Measurements from ENCODE around the gene DARS1. TPM values are rescaled to one million over a fixed set of nuclear protein-coding genes. Genes with fewer than 3 reads are reported as not detected.

The DARS1 gene
- total RNA-seq, 2 donors from 2014 or later, result 138 to 180 TPM

DNA sequence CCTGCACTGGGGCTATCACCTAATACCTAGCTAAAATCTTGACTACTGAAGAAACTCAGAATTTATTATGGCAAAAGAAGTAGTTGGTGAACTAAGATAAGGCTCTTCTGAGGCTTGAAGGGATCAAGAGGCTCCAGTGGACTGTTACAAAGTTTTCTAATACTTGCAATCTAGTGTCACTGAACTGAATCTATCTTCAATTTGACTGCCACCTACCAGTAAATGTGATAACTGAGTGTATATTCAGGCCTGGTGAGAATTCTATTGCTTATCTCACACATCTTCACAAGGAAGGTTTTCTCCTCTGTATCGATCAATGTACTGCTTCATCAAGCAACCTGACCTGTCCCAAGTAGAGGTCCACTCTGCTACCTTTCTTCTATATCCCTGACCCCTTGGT is 40.8 kb downstream of the DARS1 start:
- no peaks in the 10 kb centered on the region for H3K9me3 Mint-ChIP-seq
- no peak overlapping the region for H3K27ac Mint-ChIP-seq
- no peak for DNase-seq (ENCODE audit: low spot score in 2 of 2)
- H3K36me3 Mint-ChIP-seq, result peaks cover 19 to 66% of the 10 kb centered on the region in 2 donors
- ATAC-seq, result no peak

DNA sequence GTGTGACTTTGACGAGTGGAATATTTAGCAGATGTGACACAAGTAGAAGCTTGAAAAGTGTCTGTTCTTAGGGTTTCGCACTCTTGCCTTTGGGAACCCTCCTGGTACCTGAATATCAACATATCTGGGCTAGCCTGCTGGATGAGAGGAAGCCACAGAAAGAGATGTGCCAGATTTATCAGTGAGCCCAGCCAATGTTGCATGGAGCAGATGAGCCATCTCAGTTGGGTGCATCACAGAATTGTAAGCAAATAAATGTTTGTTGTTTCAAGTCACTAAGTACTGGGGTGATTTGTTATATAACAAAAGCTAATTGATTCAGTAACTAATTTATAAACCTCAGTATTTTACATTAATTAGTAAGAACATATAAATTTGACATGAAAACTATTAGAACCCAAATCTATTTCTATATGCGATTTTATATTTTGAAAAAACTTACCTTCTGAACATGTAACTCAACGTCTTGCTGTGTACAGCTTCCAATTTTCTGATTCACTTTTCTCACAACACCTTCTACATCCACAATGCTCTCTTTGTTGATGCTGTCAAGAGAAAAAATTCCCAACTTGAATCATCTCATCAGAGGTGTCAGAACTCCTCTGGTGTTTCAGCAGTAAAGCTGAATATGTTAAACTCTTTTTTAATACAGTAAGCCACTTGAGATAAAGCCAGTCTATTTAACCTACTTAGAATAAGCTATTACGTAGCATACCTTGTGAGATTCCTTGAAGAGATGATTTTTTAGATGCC is 42.3 kb downstream of the DARS1 start:
- no peak for ATAC-seq
- peaks cover 30 to 74% of the 10 kb centered on the region in 2 donors for H3K36me3 Mint-ChIP-seq
- DNase-seq (ENCODE audit: low spot score in 2 of 2), result no peak
- no peak overlapping the region for H3K27ac Mint-ChIP-seq
- H3K9me3 Mint-ChIP-seq, result peaks cover 0 to 2% of the 10 kb centered on the region in 2 donors

DNA sequence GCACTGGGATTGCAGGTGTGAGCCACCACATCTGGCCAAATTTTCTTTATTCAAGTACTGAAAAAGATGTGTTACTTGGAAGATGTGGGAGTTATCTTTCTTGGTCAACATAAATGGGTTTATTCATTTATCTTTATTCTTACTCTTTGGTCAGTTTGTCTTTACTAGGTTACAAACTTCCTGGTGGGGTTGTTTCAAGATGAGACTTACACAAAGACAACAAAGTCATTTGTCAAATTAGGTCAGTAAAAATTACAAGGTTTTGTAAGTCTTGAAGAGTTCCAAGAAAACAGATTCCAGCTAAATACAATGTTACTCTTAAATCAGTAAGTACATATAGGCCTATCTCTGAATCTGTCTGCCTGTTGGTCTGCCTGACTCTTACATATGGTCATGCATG is 48.9 kb downstream of the DARS1 start:
- H3K36me3 Mint-ChIP-seq, result peaks cover 25 to 49% of the 10 kb centered on the region in 2 donors
- ATAC-seq (no peak), DNase-seq (ENCODE audit: low spot score in 2 of 2) (no peak)
- H3K27ac Mint-ChIP-seq, result peak overlapping the region in 1 of 2 donors; percentile 14
- H3K9me3 Mint-ChIP-seq, result peaks cover 0 to 4% of the 10 kb centered on the region in 2 donors

DNA sequence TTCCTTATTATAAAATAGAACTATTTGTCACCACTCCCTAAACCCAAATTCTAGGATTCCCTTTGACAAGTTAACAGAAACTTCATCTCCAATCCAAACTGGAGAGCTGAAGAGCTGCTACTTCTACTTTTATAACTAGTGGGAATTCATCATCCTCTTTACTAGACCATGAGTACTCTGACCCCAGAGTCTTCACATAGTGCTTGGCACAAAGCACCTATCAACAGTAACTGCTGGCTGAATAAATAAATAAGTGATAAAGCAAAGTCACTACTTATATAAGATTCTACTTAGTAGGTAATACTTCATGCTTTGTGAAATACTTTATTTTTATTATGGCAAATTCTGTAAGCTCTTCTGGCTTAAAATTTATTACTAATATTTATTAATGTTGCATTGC is 49.5 kb downstream of the DARS1 start:
- ATAC-seq, result no peak
- DNase-seq (ENCODE audit: low spot score in 2 of 2), result no peak
- Mint-ChIP-seq H3K27ac (no peak overlapping the region), H3K36me3 (peaks cover 26 to 52% of the 10 kb centered on the region in 2 donors), H3K9me3 (peaks cover 0 to 4% of the 10 kb centered on the region in 2 donors)

DNA sequence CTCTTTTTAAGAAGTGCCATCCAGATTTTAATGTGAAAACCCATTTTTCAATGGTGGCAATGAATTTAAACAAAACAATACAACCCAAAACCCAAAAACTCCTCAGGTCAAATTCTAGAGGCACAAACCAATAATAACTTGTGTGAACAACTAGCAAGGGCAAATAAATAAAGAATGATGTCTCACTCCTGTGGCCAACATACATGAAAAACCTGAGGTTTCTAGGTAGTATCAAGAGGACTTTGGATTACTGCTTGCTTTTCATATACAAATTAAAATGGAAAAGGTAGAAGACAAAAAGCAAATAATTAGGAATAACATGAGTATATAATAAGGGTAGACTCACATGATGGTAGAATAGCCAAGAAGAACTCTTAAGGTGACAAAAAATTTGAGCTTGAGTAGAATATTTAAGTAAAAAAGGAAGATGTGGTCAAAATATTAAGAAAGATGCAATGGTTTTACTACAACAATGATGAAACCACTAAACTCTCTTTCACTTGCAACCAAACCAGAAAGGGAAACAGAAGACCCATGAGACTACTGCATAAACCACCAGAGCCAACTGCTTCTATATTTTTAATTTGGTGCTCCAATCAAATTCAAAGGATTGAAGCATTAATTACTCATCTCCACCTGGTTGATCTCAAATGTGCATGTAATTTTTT is 53.5 kb downstream of the DARS1 start:
- Mint-ChIP-seq H3K36me3 (peaks cover 4 to 27% of the 10 kb centered on the region in 2 donors), H3K9me3 (no peaks in the 10 kb centered on the region), H3K27ac (no peak overlapping the region)
- DNase-seq (ENCODE audit: low spot score in 2 of 2) (no peak), ATAC-seq (peak in 1 of 2 donors; percentile 47)

DNA sequence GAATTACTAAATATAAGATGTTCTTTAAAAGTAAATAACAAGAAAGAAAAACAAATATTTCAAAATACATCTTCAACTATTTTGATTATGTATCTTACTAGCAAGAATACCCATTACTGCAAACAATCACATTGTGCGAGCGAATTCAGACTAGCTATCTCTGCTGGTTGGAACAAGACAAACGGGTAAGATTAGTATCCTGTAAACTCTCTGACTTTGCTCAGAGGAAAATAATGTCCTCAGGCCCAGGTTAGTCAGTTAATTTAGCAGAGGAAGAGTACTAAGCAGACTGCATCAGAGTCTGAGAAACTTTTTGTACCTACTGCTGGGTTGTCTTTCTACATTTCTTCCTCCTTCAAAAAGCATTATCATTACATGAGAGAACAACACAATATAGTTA is 58.8 kb downstream of the DARS1 start:
- Mint-ChIP-seq H3K36me3 (peaks cover 4 to 29% of the 10 kb centered on the region in 2 donors), H3K9me3 (no peaks in the 10 kb centered on the region), H3K27ac (no peak overlapping the region)
- DNase-seq (ENCODE audit: low spot score in 2 of 2), result no peak
- ATAC-seq, result no peak

DNA sequence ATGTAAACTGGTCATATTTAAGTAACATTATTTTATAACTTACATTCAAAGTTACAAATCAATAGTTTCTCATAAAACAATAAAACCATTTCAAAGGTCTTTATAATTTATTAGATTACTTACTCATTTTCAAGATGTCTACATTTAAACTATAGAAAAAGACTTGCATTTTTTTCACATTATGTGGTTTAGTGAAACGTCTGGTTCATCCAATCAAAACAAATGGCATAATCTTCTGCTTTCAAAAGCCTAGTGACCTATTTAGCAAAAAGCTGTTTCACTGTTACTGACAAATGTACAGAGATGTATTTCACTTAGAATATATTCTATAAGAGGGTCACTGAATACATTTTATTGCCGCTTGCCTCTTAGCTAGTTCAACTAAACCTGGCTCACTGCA is 59.9 kb downstream of the DARS1 start:
- Mint-ChIP-seq H3K9me3 (no peaks in the 10 kb centered on the region), H3K36me3 (peaks cover 0 to 19% of the 10 kb centered on the region in 2 donors), H3K27ac (no peak overlapping the region)
- ATAC-seq, result no peak
- DNase-seq (ENCODE audit: low spot score in 2 of 2), result no peak

DNA sequence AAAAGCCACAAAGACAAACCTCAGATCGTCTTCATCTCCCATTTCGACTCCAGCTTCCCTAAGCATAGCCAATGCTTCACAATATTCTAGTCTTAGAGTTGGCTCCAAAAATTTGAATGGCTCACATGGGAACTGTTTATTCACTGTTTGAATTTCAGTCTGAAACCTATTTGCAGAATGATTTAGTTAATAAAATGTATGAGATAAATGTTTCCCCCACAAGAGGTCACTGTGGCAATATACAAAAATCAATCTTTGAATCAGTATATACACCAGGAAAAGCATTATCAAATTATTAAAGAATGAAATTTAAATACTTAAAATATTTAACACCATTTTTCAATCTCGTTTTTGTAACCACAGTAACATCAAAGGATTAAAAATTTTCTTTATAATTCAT is 69.2 kb downstream of the DARS1 start:
- peak in 1 of 2 donors; percentile 30 for ATAC-seq
- Mint-ChIP-seq H3K9me3 (no peaks in the 10 kb centered on the region), H3K27ac (no peak overlapping the region), H3K36me3 (peaks cover 0 to 15% of the 10 kb centered on the region in 2 donors)
- DNase-seq (ENCODE audit: low spot score in 2 of 2), result no peak

DNA sequence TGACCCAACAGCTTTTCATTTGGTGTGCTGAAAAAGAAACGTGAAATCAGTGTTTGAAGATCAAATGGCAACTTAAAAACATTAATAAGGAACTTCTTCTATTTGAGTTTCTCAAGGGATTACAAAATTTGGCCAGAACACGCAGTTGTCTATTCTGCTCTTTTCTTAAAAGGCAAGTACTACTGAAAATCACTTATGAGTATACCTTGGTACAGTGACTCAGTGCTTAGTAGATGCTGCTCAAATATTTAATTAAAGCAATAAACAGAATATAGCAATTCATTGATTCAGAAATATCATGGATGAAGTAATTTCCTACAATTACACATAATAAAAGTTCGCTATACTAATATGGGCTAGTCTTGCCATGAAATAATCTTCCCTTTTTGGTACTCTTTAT is 70.9 kb downstream of the DARS1 start:
- no peaks in the 10 kb centered on the region for H3K9me3 Mint-ChIP-seq
- H3K27ac Mint-ChIP-seq, result no peak overlapping the region
- no peak for DNase-seq (ENCODE audit: low spot score in 2 of 2)
- H3K36me3 Mint-ChIP-seq, result peaks cover 0 to 29% of the 10 kb centered on the region in 2 donors
- no peak for ATAC-seq

DNA sequence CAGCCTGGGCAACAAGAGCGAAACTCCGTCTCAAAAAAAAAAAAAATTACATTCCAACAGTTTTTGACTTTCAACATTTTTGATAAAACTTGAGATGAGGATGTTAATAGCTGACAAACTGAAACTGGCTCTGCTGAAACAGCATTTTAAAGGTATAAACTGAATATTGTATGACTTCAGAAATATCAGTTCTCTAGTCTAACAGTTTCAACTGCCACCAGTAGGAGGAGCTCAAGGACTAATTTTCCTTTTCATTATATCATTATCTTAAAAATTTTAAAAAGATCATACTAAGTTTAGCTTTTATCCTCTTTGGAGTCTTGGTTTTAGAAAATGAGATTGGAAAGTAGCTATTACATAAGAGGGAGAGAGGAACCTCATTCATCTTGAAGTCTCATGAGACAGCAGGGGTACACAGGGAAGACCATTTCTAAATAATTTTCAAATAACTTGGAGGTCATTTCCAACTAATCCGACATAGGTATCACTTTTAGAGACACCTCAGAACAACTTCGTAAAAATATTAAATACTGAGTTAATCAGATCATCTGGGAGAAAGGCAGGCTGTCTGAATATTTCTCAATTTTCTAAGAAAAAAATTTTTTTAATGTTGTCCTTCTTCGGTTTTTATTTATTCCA is 71.6 kb downstream of the DARS1 start:
- peaks cover 0 to 30% of the 10 kb centered on the region in 2 donors for H3K36me3 Mint-ChIP-seq
- peak; percentile 38 to 40 for ATAC-seq
- peak in 1 of 2 donors; percentile 61 for DNase-seq (ENCODE audit: low spot score in 2 of 2)

DNA sequence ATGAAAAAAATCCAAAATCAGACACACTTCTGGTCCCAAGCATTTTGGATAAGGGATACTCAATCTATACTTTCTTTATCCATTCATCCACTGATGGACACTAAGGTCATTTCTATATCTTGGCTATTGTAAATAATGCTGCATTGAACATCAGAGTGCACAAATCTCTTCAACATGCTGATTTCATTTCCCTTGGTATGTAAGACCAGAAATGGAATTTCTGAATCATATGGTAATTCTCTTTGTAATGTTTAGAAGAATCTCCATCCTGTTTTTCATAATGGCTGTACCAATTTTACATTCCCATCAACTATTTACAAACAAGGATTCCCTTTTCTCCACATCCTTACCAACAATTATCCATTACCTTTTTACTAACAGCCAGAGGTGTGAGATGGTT is 75.5 kb downstream of the DARS1 start:
- no peak overlapping the region for H3K27ac Mint-ChIP-seq
- DNase-seq (ENCODE audit: low spot score in 2 of 2), result no peak
- no peak for ATAC-seq
- H3K9me3 Mint-ChIP-seq, result no peaks in the 10 kb centered on the region
- peaks cover 0 to 34% of the 10 kb centered on the region in 2 donors for H3K36me3 Mint-ChIP-seq

More for the DNA sequence above, 71.6 kb downstream of the DARS1 start:
- Mint-ChIP-seq H3K27ac (no peak overlapping the region), H3K9me3 (no peaks in the 10 kb centered on the region)

DNA sequence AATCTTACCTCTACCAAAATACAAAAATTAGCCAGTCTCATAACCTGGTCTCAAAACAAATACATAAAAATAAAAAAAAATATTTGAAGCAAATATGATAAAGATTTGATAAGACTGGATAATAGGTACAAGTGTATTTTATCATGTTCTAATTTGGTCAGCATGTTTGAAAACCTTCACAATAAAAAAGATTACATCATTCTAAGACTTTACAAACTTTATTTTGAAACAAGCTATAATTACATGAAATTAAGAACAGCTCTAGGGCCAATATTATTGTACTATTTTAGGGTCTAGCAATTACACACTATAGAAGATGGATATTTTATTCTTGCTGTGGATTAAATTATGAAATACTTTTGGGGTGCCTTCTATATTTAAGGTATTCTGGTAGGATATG is 79.7 kb downstream of the DARS1 start:
- no peak for DNase-seq (ENCODE audit: low spot score in 2 of 2)
- no peaks in the 10 kb centered on the region for H3K9me3 Mint-ChIP-seq
- no peak overlapping the region for H3K27ac Mint-ChIP-seq
- peaks cover 0 to 26% of the 10 kb centered on the region in 2 donors for H3K36me3 Mint-ChIP-seq
- ATAC-seq, result no peak

DNA sequence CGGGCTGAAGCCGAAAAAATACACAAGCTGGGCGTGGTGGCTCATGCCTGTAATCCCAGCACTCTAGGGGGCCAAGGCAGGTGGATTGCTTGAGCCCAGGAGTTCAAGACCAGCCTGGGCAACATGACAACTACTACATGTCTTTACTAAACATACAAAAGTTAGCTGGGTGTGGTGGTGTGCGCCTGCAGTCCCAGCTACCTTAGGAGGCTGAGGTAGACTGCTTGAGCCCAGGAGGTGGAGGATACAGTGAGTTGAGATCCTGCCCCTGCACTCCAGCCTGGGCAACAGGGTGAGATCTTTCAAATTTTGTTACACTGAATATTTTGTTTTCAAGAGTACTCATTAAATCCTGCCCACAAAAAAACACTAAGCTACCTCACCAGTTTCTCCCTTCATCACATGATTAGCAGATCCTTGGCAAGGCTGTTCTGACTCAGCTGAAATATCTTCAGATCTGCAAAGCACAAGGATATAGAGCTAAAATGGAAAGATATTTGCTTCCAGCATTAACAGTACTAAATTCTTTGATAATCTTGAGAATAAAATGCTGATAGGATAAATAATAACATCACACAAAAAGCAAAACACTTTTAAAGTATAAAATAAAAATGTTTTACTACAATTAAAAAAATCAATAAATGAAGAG is 81.0 kb downstream of the DARS1 start:
- Mint-ChIP-seq H3K36me3 (peaks cover 0 to 14% of the 10 kb centered on the region in 2 donors), H3K9me3 (no peaks in the 10 kb centered on the region), H3K27ac (peak overlapping the region in 1 of 2 donors; percentile 30)
- DNase-seq (ENCODE audit: low spot score in 2 of 2), result no peak
- peak in 1 of 2 donors; percentile 38 for ATAC-seq

DNA sequence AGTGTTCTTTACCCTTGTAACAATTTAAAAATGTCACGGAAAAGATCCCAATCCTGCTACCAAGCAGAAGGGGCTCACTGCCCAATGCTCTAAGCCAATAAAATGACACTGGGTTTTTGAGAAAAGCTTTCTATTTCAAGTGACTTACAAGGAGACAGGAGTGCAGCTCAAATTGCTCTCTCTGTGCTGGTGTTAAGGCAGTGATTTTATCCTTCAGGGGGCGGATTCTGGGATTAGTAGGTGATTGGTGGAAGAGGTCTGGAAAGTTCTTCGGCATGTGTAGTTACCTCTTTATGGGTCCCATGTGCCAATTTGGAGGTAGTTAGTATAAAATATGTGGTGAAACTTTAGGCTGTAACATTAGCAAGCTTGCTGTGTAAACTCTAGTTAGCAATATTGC is 81.8 kb downstream of the DARS1 start:
- peak overlapping the region; percentile 62 to 85 for H3K27ac Mint-ChIP-seq
- DNase-seq (ENCODE audit: low spot score in 2 of 2) (no peak), ATAC-seq (no peak)
- no peaks in the 10 kb centered on the region for H3K9me3 Mint-ChIP-seq
- H3K36me3 Mint-ChIP-seq, result peaks cover 1 to 8% of the 10 kb centered on the region in 2 donors

DNA sequence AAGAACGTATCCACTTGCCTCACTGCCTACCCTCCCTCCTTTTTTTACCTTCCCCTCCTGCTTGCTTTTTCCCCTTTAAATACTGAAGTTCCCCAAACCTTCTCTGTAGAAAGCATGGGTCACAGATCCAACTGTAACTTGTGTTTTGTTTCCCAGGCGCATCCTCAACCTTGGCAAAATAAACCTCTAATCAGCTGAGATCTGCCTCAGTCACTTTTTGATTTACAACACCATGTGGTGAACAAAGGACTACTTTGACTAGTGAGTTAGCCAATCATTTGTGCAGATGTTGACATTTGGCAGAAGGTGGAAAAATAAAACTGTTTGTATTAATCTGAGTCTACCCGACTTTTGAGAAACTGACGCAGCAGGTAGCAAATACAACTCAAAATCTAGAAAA is 85.9 kb downstream of the DARS1 start:
- ATAC-seq, result no peak
- Mint-ChIP-seq H3K27ac (no peak overlapping the region), H3K9me3 (no peaks in the 10 kb centered on the region), H3K36me3 (peaks cover 0 to 8% of the 10 kb centered on the region in 2 donors)
- DNase-seq (ENCODE audit: low spot score in 2 of 2), result no peak

DNA sequence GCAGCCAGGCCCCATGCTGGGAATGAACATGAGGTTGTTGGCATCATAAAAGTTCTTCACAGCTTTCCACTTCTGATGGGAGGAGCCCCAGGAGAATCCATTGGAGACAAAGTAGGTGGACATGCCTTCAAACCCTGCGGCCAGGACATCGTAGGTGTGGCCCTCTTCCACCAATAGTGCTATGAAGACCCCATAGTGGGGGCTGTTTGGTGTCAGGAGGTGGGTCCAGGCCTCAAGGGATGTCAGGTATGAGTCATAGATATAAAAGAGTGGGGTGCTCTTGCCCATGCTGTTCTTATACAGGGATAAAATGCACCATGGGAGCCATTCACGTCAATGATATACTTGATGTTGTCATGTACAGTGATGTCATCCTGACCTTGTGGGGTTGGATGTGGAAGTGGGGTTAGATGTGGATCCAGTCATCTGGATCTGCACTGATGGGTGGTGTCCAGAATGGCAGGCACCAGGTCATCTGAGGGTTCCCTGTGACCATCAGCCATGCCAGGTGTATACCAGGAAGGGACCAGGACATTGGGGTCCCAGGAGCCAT is 87.1 kb downstream of the DARS1 start:
- DNase-seq (ENCODE audit: low spot score in 2 of 2) (no peak), ATAC-seq (peak in 1 of 2 donors; percentile 16)
- H3K27ac Mint-ChIP-seq, result peak overlapping the region; percentile 46 to 79
- peaks cover 0 to 8% of the 10 kb centered on the region in 2 donors for H3K36me3 Mint-ChIP-seq
- no peaks in the 10 kb centered on the region for H3K9me3 Mint-ChIP-seq
